ENCODE data around the gene TMEM81.

DNA sequence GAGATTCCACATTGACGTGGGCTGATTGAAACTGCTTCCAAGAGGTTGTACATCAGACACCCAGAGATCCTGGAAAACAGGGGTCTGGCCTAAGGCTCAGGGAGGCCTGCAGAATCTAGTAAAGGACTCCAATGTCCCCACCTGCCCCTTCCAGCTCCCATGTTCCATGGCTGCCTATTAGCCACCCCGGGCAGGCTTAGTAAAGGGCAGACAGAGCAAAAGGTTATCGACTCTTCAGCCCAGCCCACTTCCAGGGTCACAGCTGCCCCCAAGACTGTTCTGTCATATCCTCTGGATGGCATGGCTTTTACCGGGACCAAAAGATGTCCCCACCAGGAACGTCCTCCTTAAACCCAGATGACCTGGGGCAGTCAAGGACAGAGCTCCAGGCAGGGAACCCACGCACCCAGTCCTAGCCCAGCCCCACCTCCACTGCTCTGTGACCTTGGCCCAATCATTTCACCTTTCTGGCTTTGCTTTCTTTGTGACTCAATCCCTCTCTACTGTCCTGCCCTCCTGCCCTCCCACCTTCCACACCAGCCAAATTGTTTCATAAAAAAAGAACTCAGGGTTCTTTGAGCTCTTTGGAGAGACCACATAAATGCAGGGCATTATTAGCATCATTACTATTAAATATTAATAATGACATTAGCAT is 46.0 kb downstream of the TMEM81 start:
- TF ChIP-seq, protein P1, sequence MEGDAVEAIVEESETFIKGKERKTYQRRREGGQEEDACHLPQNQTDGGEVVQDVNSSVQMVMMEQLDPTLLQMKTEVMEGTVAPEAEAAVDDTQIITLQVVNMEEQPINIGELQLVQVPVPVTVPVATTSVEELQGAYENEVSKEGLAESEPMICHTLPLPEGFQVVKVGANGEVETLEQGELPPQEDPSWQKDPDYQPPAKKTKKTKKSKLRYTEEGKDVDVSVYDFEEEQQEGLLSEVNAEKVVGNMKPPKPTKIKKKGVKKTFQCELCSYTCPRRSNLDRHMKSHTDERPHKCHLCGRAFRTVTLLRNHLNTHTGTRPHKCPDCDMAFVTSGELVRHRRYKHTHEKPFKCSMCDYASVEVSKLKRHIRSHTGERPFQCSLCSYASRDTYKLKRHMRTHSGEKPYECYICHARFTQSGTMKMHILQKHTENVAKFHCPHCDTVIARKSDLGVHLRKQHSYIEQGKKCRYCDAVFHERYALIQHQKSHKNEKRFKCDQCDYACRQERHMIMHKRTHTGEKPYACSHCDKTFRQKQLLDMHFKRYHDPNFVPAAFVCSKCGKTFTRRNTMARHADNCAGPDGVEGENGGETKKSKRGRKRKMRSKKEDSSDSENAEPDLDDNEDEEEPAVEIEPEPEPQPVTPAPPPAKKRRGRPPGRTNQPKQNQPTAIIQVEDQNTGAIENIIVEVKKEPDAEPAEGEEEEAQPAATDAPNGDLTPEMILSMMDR (IDR thresholded peaks at IDR 0.05) = no peak
- TF ChIP-seq POLR2A (IDR thresholded peaks at IDR 0.05) = no peak
